Esophagus muscularis mucosa (tissue), 3 donors: ENCODE measurements around the gene DAB2.

Experiments used
- EP300 ChIP-seq: sonication (generic); formaldehyde crosslinking; IDR thresholded peaks from one replicate; pipeline ENCODE4 v1.6.1; 2017; ENCODE audit warnings: antibody characterized with exemption
- TF ChIP-seq, protein P1 (sequence below), 3 experiments: fragments of 200-600 bp in 2 of 3; fragments of 450-650 bp in 1 of 3; sonication (generic) in 2 of 3; IDR thresholded peaks; one replicate each; pipeline ENCODE4 v1.5.1; 2017 to 2019; ENCODE audit warnings: antibody characterized with exemption in 3 of 3, mild to moderate bottlenecking in 2 of 3, moderate library complexity in 1 of 3

DNA sequence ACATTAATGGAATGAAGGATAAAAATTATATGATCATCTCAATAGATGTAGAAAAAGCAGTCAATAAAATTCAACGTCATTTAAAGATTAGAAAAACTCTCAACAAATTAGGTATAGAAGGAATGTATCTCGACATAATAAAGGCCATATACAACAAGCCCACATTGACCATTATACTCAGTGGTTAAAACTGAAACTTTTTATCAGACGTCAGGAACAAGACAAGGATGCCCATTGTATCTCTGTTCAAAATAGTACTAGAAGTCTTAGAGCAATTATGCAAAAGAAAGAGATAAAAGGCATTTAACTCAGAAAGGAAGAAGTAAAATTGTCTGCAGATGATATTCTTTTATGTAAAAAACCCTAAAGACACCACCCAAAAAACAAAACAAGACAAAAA, 101.2 kb downstream of the DAB2 start:
- TF ChIP-seq, protein P1, sequence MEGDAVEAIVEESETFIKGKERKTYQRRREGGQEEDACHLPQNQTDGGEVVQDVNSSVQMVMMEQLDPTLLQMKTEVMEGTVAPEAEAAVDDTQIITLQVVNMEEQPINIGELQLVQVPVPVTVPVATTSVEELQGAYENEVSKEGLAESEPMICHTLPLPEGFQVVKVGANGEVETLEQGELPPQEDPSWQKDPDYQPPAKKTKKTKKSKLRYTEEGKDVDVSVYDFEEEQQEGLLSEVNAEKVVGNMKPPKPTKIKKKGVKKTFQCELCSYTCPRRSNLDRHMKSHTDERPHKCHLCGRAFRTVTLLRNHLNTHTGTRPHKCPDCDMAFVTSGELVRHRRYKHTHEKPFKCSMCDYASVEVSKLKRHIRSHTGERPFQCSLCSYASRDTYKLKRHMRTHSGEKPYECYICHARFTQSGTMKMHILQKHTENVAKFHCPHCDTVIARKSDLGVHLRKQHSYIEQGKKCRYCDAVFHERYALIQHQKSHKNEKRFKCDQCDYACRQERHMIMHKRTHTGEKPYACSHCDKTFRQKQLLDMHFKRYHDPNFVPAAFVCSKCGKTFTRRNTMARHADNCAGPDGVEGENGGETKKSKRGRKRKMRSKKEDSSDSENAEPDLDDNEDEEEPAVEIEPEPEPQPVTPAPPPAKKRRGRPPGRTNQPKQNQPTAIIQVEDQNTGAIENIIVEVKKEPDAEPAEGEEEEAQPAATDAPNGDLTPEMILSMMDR (IDR thresholded peaks at IDR 0.05), result no peak
- TF ChIP-seq EP300, result no peak
